SHP77 (cell line): ENCODE results near the gene ZNF831.

Experiments used
- DNase-seq, 2 experiments: peaks; one replicate each; lab custom pipeline; 2025; lab: John Stamatoyannopoulos, UW

Gene ZNF831

DNA sequence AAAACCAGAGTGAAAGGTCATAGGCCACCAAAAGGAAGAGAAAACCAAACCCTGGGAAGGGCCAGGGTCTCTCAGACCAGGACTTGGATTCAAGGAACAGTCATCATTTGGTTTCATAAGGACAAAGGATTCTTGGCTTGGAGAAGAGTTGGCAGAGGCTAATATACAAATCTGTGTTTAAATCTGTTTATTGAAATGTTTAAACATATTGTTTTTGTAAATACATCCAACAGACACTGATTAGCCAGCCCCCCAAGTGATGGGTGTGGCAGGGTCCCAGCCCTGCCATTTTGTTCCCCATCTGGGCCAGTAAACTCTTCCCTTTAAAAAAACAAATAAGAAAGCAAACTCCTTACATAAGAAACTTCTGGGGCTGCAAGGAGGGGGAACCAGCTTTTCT, 6.1 kb upstream of the ZNF831 start:
- no peak for DNase-seq

DNA sequence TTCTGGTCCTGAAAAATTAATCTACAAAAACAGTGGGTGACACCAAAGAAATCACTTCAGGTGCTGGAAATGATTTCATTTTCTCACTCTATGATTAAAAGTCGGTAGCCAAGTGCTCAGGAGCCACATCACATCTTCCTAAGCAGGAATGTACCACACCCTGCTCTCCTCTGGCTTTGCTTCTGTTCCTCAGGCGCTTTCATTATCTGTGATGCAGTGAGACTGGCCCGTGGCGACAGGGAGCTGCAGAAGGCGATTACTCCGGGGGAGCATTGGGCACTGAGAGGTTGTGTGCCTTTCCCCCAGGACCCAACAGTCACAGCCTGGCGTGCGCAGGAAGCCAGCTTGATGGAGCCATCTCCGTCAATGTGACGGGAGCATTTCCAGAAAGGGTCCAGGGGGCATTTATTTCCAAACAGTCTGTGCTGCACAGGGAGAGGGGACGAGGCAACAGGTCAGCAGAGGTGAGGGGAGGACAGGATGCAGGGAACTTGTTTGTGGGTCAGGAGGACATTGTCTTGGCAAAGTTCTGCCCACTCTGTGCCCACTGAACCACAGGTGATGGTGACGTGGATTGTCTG, 5.6 kb upstream of the ZNF831 start:
- no peak for DNase-seq

- no peak for DNase-seq
Measured at GRCh38 chr20:59158673-59159072, 4.9 kb upstream of the ZNF831 start.

- DNase-seq = no peak
Measured at GRCh38 chr20:59159091-59159490, 4.5 kb upstream of the ZNF831 start.

DNA sequence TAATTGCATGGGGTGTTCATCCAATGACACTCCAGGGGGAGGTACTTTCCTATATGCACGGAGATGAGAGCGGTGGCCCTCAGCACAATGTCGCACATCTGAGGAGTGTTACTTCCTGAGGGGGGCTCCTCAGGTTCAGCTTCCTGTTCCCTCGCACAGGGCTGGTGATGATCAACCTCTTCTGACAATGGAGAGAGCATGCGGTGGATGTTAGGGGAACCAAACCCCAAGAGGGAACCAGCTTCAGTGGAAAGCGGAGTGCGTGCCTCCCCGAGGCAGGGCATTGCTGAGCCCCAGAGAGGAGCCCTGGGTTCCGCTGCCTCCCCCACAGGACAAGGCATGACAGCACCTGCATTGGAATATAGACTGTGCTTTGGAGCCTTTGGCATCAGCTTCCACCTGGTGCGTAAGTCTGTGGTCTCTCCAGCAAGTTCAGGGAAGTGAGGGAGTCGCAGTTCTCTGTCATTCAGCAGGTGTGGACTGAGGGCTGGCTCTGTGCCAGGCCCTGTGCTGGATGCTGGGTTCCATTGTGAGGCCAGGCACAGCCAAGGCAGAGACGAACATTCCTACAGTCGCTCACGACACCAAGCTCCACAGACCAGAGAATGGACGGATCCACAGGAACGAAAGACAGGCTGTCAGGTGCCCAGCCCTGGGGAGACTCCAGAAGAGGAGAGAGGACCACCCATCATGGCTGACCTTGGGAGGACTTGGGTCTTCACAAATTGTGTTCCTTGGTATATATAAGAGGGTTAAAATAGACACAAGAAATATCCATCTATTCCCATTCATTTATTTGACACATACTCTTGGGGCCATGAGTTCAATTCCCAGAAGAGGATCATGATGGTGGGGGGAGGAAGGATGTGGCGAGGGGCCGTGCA, 3.9 kb upstream of the ZNF831 start:
- DNase-seq = peak; percentile 75 to 80

- no peak for DNase-seq
Measured at GRCh38 chr20:59160389-59161115, 3.1 kb upstream of the ZNF831 start.

- DNase-seq = no peak
Measured at GRCh38 chr20:59161721-59162120, 1.9 kb upstream of the ZNF831 start.

DNA sequence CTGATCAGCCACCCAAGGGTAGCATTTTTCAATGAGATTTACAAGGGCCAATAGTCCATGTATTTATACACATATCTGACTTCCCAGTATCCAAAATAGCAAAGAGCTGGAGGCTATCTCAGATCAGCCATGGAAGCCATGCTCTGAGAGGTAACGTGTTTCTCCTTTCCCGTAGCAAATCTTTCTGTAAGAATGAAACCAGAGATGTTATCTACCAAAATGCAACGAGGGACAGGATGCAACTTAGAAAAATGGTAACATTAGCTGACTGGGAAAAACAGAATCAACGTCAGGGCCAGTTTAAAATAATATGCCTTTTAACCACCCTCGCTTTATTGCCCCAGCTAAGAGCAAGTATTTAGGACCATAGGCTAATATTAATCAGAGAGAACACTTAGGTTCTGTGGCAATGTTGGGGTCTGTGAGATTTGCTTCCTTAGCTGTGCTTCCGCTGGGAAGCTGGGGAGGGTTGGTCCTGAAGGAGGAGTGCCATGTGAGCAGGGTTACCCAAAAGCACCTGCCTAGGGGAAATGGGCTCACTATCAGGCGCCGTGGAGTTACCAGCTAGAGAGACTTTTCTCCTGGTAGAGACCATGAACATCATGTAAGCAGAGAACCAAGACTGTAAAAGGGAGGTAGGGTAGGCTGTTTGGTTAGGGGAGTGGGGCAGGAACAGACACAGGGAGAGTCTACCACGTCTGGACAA, 1.2 kb downstream of the ZNF831 start:
- no peak for DNase-seq

- no peak for DNase-seq
Measured at GRCh38 chr20:59165396-59165795, 1.8 kb downstream of the ZNF831 start.

DNA sequence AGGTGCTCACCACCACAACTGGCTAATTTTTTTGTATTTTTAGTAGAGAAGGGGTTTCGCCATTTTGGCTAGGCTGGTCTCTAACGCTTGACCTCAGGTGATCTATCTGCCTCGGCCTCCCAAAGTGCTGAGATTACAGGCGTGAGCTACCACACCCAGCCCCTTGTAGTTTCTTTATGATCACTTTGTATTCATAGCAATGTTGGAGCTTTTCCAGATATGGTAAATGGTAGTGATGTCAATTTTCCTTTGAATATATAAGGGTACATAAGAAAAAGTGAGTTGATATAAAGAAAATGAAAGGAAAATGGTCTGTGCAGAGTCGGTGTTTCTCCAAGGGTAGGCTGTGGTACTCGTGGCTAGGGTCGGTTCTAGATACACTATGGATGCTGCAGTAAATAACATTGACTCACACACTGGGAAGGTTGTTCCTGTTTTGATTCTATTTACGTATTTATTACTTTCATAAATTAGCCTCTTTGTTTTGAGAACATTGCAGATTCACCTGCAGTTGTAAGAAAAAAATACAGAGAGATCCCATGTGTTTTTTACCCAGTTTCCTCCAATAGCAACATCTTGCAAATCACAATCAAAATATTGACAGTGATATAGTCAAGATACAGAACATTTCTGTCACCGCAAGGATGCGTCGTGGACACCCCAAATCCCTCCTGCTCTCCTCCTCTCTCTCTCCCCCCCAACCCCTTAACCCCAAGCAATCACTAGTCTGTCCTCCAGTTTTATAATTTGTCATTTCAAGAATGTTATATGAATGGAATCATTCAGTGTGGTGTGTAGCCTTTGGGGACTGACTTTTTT, 2.5 kb downstream of the ZNF831 start:
- no peak for DNase-seq

DNA sequence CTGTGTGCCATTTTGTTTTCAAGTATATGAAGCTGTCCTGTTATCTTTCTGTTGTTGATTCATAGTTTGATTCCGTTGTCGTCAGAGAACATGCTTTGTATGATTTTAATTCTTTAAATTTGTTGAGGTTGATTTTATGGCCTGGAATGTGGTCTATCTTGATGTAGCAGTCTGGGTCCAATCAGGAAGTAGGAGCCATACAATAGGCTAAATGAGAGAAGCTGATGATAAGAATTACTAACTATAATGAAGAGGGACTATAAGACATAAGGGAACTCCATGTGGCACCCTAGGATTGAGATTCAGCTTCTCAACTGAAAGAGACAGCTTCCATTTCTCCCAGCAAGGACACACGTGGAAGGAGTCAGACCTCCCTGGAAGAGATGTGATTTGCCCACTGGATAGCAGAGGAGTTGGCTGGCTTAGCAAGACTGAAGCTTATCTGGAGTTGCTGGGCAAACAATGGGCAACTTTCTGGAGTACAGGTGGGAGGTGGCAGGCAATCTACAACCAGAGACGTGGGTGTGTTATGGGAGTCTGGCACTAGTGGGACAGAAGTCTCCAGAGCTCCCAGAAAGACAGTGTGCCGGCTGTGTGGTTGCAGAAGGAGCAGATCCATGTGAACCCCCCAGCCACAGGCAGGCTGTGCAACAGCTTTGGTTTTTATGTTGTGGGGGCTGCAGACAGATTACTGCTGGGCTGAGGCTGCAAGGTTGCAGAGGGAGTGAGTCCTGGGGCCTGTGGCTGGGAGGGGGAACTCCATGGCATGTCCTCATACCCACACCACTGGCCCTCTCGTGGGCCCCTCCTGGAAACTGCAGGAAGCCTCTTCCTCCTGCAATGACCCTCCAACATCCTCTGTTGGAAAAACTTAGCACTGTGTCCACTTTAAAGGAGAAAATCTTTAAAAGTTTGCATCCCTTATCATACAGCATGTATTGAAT, 7.1 kb downstream of the ZNF831 start:
- DNase-seq = no peak

DNA sequence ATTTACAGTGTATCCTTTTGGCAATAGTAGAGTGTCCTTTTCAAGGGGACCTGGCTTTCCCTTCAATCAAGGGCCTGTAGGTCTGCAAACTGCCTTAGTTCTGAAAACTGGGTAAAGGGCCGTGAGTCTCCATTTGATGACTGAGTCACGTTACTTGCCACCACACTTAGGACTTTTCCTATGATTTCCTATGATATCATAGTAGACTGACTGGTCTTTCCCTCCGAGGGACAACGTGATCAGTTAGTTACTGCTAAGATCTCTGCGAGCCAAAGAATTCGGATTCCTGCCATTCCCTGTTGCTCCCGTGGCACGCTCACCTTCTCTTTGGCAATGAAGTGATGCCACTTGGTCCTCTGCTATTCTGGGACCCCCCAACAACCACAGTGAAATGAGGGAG, 8.4 kb downstream of the ZNF831 start:
- no peak for DNase-seq

GRCh38 chr20:59173938-59174491, 10.4 kb downstream of the ZNF831 start:
- DNase-seq = no peak

DNA sequence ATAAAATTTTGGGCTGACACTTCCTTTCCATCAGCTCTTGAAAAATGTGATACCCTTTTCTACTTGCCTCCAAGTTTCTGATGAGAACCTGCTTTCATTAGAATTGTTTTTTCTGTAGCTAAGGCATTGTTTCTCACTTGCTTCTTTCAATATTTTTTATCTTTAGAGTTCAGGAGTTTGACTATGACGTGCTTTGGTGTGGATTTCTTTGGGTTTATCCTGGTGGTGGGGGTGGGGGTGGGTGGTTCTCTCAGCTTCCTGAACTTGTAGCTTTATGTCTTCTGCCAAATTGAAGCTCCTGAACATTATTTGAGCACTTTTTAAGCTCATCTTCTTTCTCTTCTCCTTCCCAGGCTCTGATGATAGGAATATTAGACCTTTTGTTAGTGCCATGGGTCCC, 11.4 kb downstream of the ZNF831 start:
- DNase-seq = no peak

DNA sequence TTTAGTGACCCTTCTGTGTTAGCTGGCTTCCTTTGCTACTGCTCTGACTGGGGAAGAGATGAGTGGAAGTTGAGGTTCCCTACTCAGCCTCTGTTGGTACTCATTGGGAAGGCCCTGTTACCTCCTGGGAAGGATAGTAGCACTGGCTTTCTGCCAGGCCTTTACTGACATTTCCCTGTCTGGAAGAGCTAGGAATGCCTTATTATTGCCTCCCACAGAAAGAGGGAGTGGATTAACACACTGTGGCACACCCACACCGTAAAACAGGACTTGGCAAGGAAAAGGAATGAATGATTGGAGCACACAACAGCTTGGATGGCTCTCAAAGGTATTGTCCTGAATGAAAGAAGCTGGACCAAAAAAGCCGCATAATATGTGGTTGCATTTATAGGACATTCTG, 12.2 kb downstream of the ZNF831 start:
- DNase-seq = no peak

DNA sequence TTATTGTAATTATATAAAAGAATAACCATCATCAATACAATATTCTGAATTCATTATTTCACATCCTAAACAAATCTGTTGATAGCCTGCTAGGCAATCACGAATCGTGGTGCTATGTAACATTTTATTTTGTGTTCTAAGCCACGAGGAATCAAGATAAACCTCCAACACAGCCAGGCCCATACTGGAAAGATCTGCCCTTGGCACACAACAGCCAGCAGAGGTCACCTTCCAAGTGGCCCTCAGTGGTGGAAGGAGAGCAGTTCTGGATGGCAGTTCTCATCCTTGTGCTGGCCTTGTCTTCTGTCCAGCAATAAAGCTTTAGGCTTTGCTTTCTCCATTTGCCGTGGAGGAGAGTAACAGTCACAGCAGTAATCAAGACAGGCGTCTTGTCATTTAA, 13.2 kb downstream of the ZNF831 start:
- no peak for DNase-seq

- DNase-seq = no peak
Measured at GRCh38 chr20:59177266-59178250, 13.9 kb downstream of the ZNF831 start.

DNA sequence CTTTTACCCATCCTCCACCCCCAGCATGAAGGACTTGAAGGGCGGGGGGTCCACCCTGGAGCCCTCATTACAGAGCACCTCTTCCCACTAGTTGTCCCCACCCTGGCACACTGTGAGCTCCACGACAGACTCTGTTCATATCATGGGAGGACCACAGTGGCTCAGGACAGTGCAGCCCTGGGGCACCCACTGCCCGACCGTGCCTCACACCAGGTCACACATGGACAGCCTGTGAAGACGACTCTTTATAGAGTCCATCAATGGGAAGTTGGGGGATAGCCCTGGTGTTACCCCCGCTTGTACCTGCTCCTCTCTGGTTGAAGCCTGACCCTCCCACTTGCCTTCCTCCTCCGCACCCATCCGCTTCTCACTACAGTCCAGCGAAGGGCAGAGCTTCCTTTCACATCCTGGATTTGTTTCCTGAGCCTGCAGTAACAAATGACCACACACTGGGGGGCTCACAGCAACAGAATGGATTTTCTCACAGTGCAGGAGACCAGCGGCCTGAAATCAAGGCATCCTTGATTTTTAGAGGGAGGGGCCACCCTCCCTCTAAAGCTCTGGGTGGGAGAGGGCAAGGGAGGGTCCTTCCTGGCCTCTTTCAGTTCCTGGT, 15.5 kb downstream of the ZNF831 start:
- no peak for DNase-seq
